Measurements from ENCODE around the gene C19orf18.

C19orf18 gene

DNA sequence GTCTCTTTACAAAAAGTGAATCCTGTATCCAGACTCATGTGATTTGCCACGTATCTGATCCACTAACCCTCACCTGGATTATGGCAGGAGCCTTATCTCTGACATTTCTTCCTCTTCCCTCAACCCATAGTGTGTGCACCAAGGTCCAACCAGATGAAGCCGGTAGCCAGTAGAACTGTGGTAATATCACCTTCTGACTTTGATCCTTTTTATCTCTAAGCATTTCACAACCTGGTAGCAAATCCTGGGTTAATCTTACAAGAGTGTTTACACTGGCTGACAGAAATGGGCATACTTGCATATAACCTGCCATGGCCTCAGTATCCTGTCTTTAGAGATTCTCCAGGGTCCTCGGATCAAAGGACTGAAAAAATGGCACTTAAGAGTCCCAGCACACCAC, 59.8 kb downstream of the C19orf18 start:
- Histone ChIP-seq H3K27me3 (replicated peaks; ENCODE audit: insufficient read depth, low read length) (no peaks in the 10 kb centered on the region), H3K36me3 (replicated peaks; ENCODE audit: insufficient read depth, low read length) (peaks cover 9% of the 10 kb centered on the region), H3K4me1 (ENCODE audit: low read length) (no peaks in the 10 kb centered on the region), H3F3A (ENCODE audit: insufficient read depth, low read length) (no peaks in the 10 kb centered on the region), H4K20me1 (ENCODE audit: insufficient read depth, low read length) (no peaks in the 10 kb centered on the region), H3K4me3 (ENCODE audit: low read length) (no peak overlapping the region), H3K4me2 (ENCODE audit: low read depth, low read length) (no peak overlapping the region), H3K27ac (ENCODE audit: low read length) (no peak overlapping the region), H3K9ac (ENCODE audit: low read length) (no peak overlapping the region), H3K9me3 (replicated peaks; ENCODE audit: insufficient read depth, low read length) (no peaks in the 10 kb centered on the region), H2AFZ (ENCODE audit: low read length) (no peak overlapping the region), H3K79me2 (ENCODE audit: low read length) (0 out of 2 replicates have a peak, but pooled peaks cover 3% of the 10 kb centered on the region), H3K9me2 (replicated peaks; ENCODE audit: insufficient read depth, low read length) (no peaks in the 10 kb centered on the region)
- DNase-seq, result no peak
- TF ChIP-seq, protein P1, sequence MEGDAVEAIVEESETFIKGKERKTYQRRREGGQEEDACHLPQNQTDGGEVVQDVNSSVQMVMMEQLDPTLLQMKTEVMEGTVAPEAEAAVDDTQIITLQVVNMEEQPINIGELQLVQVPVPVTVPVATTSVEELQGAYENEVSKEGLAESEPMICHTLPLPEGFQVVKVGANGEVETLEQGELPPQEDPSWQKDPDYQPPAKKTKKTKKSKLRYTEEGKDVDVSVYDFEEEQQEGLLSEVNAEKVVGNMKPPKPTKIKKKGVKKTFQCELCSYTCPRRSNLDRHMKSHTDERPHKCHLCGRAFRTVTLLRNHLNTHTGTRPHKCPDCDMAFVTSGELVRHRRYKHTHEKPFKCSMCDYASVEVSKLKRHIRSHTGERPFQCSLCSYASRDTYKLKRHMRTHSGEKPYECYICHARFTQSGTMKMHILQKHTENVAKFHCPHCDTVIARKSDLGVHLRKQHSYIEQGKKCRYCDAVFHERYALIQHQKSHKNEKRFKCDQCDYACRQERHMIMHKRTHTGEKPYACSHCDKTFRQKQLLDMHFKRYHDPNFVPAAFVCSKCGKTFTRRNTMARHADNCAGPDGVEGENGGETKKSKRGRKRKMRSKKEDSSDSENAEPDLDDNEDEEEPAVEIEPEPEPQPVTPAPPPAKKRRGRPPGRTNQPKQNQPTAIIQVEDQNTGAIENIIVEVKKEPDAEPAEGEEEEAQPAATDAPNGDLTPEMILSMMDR (IDR thresholded peaks at IDR 0.05; ENCODE audit: low read length), result no peak
- TF ChIP-seq EZH2phosphoT487 (IDR thresholded peaks at IDR 0.05; ENCODE audit: low read length) (no peak), EZH2 (optimal IDR thresholded peaks at IDR 0.05; ENCODE audit: low read depth, low read length) (no peak)
